SK-N-SH treated with all-trans-retinoic acid at 6 μM for 48 hours (cell line): ENCODE measurements around the gene CUL2.

Experiments
- ATAC-seq: fragments of 200-7000 bp; cut with Tn5 transposase; 3 replicates; pipeline ENCODE4 v1.9.1; 2020; ENCODE audit warnings: mild to moderate bottlenecking, moderate library complexity
- ARNTL ChIP-seq: fragments of 450-650 bp; formaldehyde crosslinking; IDR thresholded peaks from 2 replicates; pipeline ENCODE4 v1.5.0; 2020; ENCODE audit warnings: low read depth, mild to moderate bottlenecking, moderate library complexity, borderline replicate concordance
- GLIS3 ChIP-seq: fragments of 250-450 bp; sonication (Bioruptor Pico); IDR thresholded peaks from 2 replicates; pipeline ENCODE4 v1.5.0; 2020; ENCODE audit warnings: mild to moderate bottlenecking, moderate library complexity
- ISL1 ChIP-seq: fragments of 250-450 bp; sonication (Bioruptor Pico); IDR thresholded peaks from 2 replicates; pipeline ENCODE4 v2.1.2; 2022; ENCODE audit warnings: mild to moderate bottlenecking, moderate library complexity
- OSR1 ChIP-seq: fragments of 250-450 bp; sonication (Bioruptor Pico); IDR thresholded peaks from 2 replicates; pipeline ENCODE4 v1.8.0; 2022; ENCODE audit warnings: moderate library complexity, mild to moderate bottlenecking, inconsistent platforms
- PATZ1 ChIP-seq: fragments of 250-450 bp; sonication (Bioruptor Pico); IDR thresholded peaks from 2 replicates; pipeline ENCODE4 v1.8.0; 2020; ENCODE audit warnings: mild to moderate bottlenecking, moderate library complexity, borderline replicate concordance
- RARB ChIP-seq: fragments of 250-450 bp; sonication (Bioruptor Pico); IDR thresholded peaks from 2 replicates; pipeline ENCODE4 v1.8.0; 2021; ENCODE audit warnings: mild to moderate bottlenecking, moderate library complexity
- SNAI2 ChIP-seq: fragments of 250-450 bp; sonication (Bioruptor Pico); IDR thresholded peaks from 2 replicates; pipeline ENCODE4 v1.5.0; 2020; ENCODE audit warnings: mild to moderate bottlenecking, moderate library complexity
- TCF4 ChIP-seq: fragments of 250-450 bp; sonication (Bioruptor Pico); IDR thresholded peaks from 2 replicates; pipeline ENCODE4 v1.8.0; 2021; ENCODE audit warnings: mild to moderate bottlenecking, moderate library complexity, borderline replicate concordance
- TOX ChIP-seq: fragments of 250-450 bp; sonication (Bioruptor Pico); IDR thresholded peaks from 2 replicates; pipeline ENCODE4 v1.8.0; 2021; ENCODE audit warnings: mild to moderate bottlenecking, moderate library complexity, borderline replicate concordance
- TSHZ2 ChIP-seq: fragments of 250-450 bp; sonication (Bioruptor Pico); IDR thresholded peaks from 2 replicates; pipeline ENCODE4 v1.5.0; 2020; ENCODE audit warnings: mild to moderate bottlenecking, moderate library complexity
- ZC3H10 ChIP-seq: fragments of 250-450 bp; sonication (Bioruptor Pico); IDR thresholded peaks from 2 replicates; pipeline ENCODE4 v1.5.1; 2021; ENCODE audit warnings: mild to moderate bottlenecking, moderate library complexity
- ZFP3 ChIP-seq: fragments of 250-450 bp; sonication (Bioruptor Pico); IDR thresholded peaks from 2 replicates; pipeline ENCODE4 v1.5.0; 2020; ENCODE audit warnings: mild to moderate bottlenecking, moderate library complexity
- ZFP30 ChIP-seq: fragments of 450-650 bp; formaldehyde crosslinking; IDR thresholded peaks from 2 replicates; pipeline ENCODE4 v1.5.0; 2022; ENCODE audit warnings: mild to moderate bottlenecking, moderate library complexity
- ZNF565 ChIP-seq: fragments of 450-650 bp; formaldehyde crosslinking; conservative IDR thresholded peaks from 2 replicates; pipeline ENCODE4 v1.5.0; 2020; ENCODE audit warnings: low read depth, mild to moderate bottlenecking, moderate library complexity
- ZNF8 ChIP-seq: fragments of 450-650 bp; formaldehyde crosslinking; IDR thresholded peaks from 2 replicates; pipeline ENCODE4 v1.5.0; 2020; ENCODE audit warnings: mild to moderate bottlenecking, moderate library complexity
- TF ChIP-seq, protein P1 (sequence below): fragments of 250-450 bp; sonication (Bioruptor Pico); IDR thresholded peaks from 2 replicates; pipeline ENCODE4 v1.5.1; 2020; ENCODE audit warnings: low read depth, mild to moderate bottlenecking, moderate library complexity
- TF ChIP-seq, protein P2 (sequence below): fragments of 250-450 bp; sonication (Bioruptor Pico); IDR thresholded peaks from 2 replicates; pipeline ENCODE4 v1.5.1; 2021; ENCODE audit warnings: mild to moderate bottlenecking, moderate library complexity
- TF ChIP-seq, protein P3 (sequence below): fragments of 250-450 bp; sonication (Bioruptor Pico); IDR thresholded peaks from 2 replicates; pipeline ENCODE4 v1.8.0; 2021; ENCODE audit warnings: low read depth, mild to moderate bottlenecking, moderate library complexity, borderline replicate concordance

The CUL2 gene

GRCh38 chr10:35074266-35074665 lies 15.9 kb downstream of the CUL2 start:
- no peak for ATAC-seq
- no peak for TF ChIP-seq ZC3H10
- TF ChIP-seq TCF4 (CRISPR knock-in tag) = no peak
- TF ChIP-seq, protein P1, sequence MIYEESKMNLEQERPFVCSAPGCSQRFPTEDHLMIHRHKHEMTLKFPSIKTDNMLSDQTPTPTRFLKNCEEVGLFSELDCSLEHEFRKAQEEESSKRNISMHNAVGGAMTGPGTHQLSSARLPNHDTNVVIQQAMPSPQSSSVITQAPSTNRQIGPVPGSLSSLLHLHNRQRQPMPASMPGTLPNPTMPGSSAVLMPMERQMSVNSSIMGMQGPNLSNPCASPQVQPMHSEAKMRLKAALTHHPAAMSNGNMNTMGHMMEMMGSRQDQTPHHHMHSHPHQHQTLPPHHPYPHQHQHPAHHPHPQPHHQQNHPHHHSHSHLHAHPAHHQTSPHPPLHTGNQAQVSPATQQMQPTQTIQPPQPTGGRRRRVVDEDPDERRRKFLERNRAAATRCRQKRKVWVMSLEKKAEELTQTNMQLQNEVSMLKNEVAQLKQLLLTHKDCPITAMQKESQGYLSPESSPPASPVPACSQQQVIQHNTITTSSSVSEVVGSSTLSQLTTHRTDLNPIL = no peak
- TF ChIP-seq, protein P2, sequence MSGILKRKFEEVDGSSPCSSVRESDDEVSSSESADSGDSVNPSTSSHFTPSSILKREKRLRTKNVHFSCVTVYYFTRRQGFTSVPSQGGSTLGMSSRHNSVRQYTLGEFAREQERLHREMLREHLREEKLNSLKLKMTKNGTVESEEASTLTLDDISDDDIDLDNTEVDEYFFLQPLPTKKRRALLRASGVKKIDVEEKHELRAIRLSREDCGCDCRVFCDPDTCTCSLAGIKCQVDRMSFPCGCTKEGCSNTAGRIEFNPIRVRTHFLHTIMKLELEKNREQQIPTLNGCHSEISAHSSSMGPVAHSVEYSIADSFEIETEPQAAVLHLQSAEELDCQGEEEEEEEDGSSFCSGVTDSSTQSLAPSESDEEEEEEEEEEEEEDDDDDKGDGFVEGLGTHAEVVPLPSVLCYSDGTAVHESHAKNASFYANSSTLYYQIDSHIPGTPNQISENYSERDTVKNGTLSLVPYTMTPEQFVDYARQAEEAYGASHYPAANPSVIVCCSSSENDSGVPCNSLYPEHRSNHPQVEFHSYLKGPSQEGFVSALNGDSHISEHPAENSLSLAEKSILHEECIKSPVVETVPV = no peak
- no peak for TF ChIP-seq ZFP30 (CRISPR knock-in tag)
- no peak for TF ChIP-seq ZNF8 (CRISPR knock-in tag)
- no peak for TF ChIP-seq TOX (CRISPR knock-in tag)
- TF ChIP-seq PATZ1 (CRISPR knock-in tag) = no peak
- TF ChIP-seq, protein P3, sequence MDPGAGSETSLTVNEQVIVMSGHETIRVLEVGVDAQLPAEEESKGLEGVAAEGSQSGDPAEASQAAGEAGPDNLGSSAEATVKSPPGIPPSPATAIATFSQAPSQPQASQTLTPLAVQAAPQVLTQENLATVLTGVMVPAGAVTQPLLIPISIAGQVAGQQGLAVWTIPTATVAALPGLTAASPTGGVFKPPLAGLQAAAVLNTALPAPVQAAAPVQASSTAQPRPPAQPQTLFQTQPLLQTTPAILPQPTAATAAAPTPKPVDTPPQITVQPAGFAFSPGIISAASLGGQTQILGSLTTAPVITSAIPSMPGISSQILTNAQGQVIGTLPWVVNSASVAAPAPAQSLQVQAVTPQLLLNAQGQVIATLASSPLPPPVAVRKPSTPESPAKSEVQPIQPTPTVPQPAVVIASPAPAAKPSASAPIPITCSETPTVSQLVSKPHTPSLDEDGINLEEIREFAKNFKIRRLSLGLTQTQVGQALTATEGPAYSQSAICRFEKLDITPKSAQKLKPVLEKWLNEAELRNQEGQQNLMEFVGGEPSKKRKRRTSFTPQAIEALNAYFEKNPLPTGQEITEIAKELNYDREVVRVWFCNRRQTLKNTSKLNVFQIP (CRISPR knock-in tag) = no peak
- TF ChIP-seq, all 23 proteins: peak for 0

GRCh38 chr10:35070521-35070920 lies 19.6 kb downstream of the CUL2 start:
- ATAC-seq = no peak
- TF ChIP-seq ZNF565 (CRISPR knock-in tag) = no peak
- no peak for TF ChIP-seq SNAI2 (CRISPR knock-in tag)
- TF ChIP-seq ZFP3 (CRISPR knock-in tag) = no peak
- no peak for TF ChIP-seq TCF4 (CRISPR knock-in tag)
- TF ChIP-seq, protein P2 = no peak
- no peak for TF ChIP-seq ARNTL (CRISPR knock-in tag)
- TF ChIP-seq, protein P1 = no peak
- TF ChIP-seq PATZ1 (CRISPR knock-in tag) = no peak
- no peak for TF ChIP-seq RARB (CRISPR knock-in tag)
- TF ChIP-seq GLIS3 (CRISPR knock-in tag) = no peak
- no peak for TF ChIP-seq ZC3H10
- TF ChIP-seq ZNF8 (CRISPR knock-in tag) = no peak
- no peak for TF ChIP-seq ISL1
- no peak for TF ChIP-seq TSHZ2
- no peak for TF ChIP-seq TOX (CRISPR knock-in tag)
- TF ChIP-seq ZFP30 (CRISPR knock-in tag) = no peak
- TF ChIP-seq, protein P3 (CRISPR knock-in tag) = no peak
- TF ChIP-seq OSR1 (CRISPR knock-in tag) = no peak
